ENCODE measurements around the gene BCAS1. TPM values are rescaled to one million over a fixed set of nuclear protein-coding genes. Genes with fewer than 3 reads are reported as not detected.

BCAS1 gene
- polyA plus RNA-seq, 3 donors from 2014 or later, result 0.56 to 0.57 TPM; not detected in 1

DNA sequence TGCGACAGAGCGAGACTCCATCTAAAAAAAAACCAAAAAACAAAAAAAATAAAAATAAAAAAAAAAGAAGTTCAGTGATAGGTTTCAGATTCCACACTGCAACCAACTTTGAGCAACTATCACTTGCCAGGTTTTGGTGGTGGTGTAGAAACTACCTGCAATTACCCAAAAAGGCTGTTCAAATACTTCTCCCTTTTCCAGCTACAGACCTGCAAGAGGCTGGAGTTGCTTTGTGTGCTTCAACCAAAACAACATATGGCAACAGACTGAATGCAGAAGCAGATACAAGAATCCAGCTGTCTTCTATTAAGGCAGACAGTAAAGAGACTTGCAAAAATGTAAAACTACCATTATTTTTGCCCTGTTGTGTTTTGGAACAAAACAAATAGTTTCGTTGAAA is 9.3 kb upstream of the BCAS1 start:
- Mint-ChIP-seq H3K36me3 (peaks cover 0 to 16% (median 0%) of the 10 kb centered on the region in 3 donors), H3K9me3 (peaks cover 0 to 1% (median 0%) of the 10 kb centered on the region in 6 donors), H3K4me1 (peaks cover 58 to 75% of the 10 kb centered on the region in 2 donors), H3K27me3 (ENCODE audit: low read depth in 3 of 3) (peaks cover 0 to 4% (median 2%) of the 10 kb centered on the region in 3 donors), H3K27ac (peak overlapping the region in 2 of 6 donors; percentile 59 to 71), H3K4me3 (peak overlapping the region in 4 of 5 donors; percentile 42 to 58 (median 55))
- no peak for DNase-seq

DNA sequence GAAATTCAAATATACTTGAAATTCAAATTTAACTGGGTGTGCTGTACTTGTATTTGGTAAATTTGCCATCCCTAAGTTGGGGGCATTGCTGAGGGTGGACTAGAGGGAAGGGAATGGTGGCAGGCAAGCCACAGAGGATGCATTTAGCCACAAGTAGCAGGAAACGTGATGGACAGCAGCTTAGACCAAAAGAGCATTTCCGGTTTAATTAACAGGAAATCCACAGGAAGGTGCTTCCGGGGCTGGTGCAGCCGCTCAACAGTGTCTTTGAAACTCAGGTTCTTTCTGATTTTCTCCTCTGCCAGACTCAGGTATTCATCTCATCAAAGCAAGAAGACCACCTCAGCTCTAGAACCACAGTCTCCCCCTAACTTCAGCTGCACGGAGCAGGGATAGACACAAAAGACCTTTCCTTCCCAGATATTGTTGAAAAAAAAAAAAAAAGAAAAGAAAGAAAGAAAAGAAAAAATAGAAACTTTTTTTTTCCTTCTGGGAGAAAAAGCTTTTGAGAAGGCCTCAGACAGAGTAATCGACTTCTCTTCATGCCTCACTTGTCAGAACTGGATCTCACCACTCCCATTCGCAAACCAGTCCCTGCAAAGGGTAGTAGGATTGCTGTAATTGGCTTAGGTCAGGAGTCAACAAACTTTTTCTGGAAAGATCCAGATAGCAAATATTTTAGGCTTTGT is 8.0 kb upstream of the BCAS1 start:
- Mint-ChIP-seq H3K36me3 (peaks cover 0 to 9% (median 0%) of the 10 kb centered on the region in 3 donors), H3K27me3 (ENCODE audit: low read depth in 3 of 3) (peaks cover 0 to 2% (median 2%) of the 10 kb centered on the region in 3 donors), H3K4me1 (peaks cover 58 to 76% of the 10 kb centered on the region in 2 donors), H3K27ac (peak overlapping the region; percentile 67 to 91 (median 90)), H3K9me3 (no peaks in the 10 kb centered on the region), H3K4me3 (peak overlapping the region; percentile 74 to 91 (median 78))
- DNase-seq, result peak; percentile 42 to 54 (median 50)

DNA sequence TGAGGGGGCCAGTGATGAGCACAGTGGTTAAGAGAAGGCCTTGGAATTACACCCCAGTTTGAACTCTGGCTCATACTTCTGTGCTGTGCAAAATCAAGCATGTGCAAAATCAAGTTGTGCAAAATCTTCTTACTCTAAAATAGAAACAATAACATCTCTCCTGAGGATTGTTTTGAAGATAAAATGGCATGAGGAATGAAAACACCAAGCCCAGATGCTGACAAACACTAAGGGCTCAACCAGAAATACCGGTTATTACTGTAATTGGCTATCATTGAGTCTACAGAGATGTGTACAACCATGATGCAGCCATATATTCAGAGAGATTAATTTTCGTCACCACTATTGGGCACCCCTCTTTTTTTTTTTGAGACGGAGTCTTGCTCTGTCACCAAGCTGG is 5.9 kb upstream of the BCAS1 start:
- peaks cover 53 to 62% of the 10 kb centered on the region in 2 donors for H3K4me1 Mint-ChIP-seq
- H3K36me3 Mint-ChIP-seq, result peaks cover 0 to 6% (median 0%) of the 10 kb centered on the region in 3 donors
- H3K9me3 Mint-ChIP-seq, result no peaks in the 10 kb centered on the region
- H3K4me3 Mint-ChIP-seq, result no peak overlapping the region
- peaks cover 0 to 2% (median 2%) of the 10 kb centered on the region in 3 donors for H3K27me3 Mint-ChIP-seq (ENCODE audit: low read depth in 3 of 3)
- peak overlapping the region in 1 of 6 donors; percentile 8 for H3K27ac Mint-ChIP-seq
- DNase-seq, result no peak

DNA sequence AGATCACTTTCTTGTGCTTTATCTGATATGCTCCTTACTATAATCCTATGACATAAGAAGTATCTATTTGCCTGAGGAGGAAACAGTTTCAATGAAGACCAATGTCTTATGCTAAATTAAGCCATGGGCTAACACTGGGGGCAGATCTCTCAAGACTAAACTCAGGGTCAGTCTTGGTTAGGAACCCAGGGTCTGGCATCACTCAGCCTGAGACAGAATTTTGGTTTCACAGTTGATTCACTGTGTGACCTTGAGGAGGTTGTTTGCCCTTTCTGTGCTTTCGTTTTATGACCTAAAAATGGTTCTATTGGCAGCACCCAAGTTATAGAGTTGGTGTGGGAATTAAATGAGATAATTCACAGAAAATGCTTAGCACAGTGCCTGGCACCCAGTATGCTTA is 4.9 kb upstream of the BCAS1 start:
- Mint-ChIP-seq H3K4me3 (peak overlapping the region in 1 of 5 donors; percentile 24), H3K27me3 (ENCODE audit: low read depth in 3 of 3) (peaks cover 0 to 2% (median 2%) of the 10 kb centered on the region in 3 donors), H3K36me3 (peaks cover 0 to 6% (median 0%) of the 10 kb centered on the region in 3 donors), H3K9me3 (no peaks in the 10 kb centered on the region), H3K27ac (peak overlapping the region in 4 of 6 donors; percentile 13 to 42 (median 36)), H3K4me1 (peaks cover 50 to 56% of the 10 kb centered on the region in 2 donors)
- DNase-seq, result no peak

DNA sequence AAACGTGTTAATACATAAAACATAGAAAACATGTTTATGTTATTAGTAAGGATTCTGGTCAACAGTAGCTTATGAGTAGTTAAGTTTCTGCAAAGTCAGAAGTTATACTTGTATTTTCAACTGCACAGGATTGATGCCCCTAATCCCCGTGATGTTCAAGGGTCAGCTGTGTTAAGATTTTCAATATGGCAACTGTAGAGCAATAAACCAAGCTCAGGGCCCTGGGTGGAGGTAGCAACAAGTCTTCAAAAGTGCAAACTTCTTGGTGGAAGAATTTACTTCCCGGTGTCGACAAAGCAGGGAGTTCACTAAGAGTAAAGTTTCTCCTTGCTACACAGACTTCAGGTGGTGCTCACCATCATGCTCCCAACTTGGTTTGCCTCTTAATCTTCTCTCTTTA is 4.1 kb upstream of the BCAS1 start:
- H3K9me3 Mint-ChIP-seq, result no peaks in the 10 kb centered on the region
- peaks cover 0 to 6% (median 0%) of the 10 kb centered on the region in 3 donors for H3K36me3 Mint-ChIP-seq
- H3K27me3 Mint-ChIP-seq (ENCODE audit: low read depth in 3 of 3), result peaks cover 0 to 2% (median 2%) of the 10 kb centered on the region in 3 donors
- peaks cover 48 to 49% of the 10 kb centered on the region in 2 donors for H3K4me1 Mint-ChIP-seq
- H3K4me3 Mint-ChIP-seq, result no peak overlapping the region
- H3K27ac Mint-ChIP-seq, result no peak overlapping the region
- no peak for DNase-seq

DNA sequence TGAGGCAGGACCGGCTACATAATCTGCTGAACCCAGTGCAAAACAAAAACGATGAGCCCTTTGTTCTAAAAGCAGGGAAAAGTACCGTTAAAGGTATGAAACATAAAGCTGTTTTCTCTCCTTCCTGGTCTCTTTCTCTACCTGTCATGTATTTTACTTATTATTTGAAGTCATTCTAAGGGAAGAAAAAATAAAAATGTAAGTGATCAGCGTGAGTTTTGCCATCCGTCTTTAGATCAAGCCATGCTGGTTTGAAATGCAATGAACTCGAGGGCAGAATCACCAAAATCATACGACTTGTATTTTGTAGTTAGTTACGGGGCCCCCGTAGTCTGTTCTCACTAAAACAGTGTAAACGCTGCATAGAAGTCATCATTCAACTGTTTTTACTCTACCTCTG is 2.9 kb upstream of the BCAS1 start:
- Mint-ChIP-seq H3K27me3 (ENCODE audit: low read depth in 3 of 3) (peaks cover under 1 to 2% (median 1%) of the 10 kb centered on the region in 3 donors), H3K4me3 (no peak overlapping the region), H3K4me1 (peaks cover 37 to 38% of the 10 kb centered on the region in 2 donors), H3K27ac (no peak overlapping the region), H3K9me3 (no peaks in the 10 kb centered on the region), H3K36me3 (peaks cover 0 to 6% (median 0%) of the 10 kb centered on the region in 3 donors)
- DNase-seq, result no peak

DNA sequence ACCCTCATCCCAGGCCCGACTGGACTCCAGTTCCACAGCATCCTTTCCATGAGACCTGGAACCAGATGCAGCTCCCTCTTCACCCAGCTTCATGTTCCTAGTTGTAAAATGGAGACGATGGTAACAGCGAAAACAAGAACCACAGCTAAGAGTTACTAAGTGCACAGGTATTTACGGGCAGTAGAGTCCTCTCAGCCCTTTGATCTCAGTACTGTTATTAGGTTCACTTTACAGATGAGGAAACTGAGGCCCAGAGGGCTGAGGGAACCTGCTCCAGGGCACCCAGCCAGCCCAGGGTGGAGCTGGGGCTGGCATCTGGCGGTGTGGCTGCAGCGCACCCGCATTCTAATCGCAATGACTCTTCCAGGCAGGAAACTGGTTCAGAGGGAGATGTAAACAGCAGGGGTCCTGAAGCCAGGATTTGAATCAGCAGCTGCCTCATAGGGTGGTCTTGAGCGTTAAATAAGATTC is 858 bp downstream of the BCAS1 start:
- Mint-ChIP-seq H3K27me3 (ENCODE audit: low read depth in 3 of 3) (peaks cover 0 to 1% (median 0%) of the 10 kb centered on the region in 3 donors), H3K4me3 (no peak overlapping the region), H3K4me1 (peaks cover 3 to 7% of the 10 kb centered on the region in 2 donors), H3K9me3 (no peaks in the 10 kb centered on the region), H3K36me3 (no peaks in the 10 kb centered on the region), H3K27ac (peak overlapping the region in 1 of 6 donors; percentile 22)
- no peak for DNase-seq

DNA sequence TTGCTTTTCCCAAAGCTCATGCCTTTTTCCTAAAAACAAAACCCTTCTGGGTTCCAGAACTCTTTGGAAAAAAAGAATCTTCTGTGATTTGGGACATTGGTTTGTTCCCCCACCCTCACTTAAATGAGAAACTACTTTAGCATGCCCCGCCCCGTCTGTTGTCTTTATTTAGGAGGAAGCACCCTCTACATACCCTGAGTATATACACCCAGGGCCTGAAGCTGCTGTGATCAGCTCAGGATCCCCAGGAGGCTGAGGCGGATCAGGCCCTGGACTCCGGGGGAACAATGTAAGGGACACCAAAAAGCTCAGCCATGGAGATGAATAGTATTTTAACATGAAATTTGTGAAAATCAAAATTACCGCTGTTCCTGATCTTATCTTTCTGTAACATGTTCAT is 1.4 kb downstream of the BCAS1 start:
- peak overlapping the region in 1 of 6 donors; percentile 22 for H3K27ac Mint-ChIP-seq
- H3K36me3 Mint-ChIP-seq, result no peaks in the 10 kb centered on the region

DNA sequence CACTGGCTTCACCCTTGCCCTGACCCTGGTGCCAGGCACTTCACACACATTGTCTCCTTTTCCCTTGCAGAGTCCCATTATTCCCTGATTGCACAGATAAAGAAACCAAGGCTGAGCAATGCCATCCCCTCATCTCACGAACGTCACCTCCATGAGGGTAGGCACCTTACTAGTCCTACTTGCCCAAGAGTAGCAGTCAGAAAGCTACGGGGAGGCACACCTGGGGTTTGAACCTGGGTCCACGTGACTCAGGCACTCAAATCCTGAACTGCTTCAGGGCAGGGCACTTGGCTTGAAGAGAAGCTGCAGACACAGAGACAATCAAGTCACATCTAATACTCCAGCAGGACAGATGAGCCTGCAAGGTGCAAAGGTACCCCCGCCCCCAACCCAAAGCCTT is 1.9 kb downstream of the BCAS1 start:
- Mint-ChIP-seq H3K27ac (no peak overlapping the region), H3K4me3 (no peak overlapping the region)

More for the DNA sequence above, 1.4 kb downstream of the BCAS1 start:
- Mint-ChIP-seq H3K4me3 (no peak overlapping the region), H3K4me1 (peaks cover 9 to 12% of the 10 kb centered on the region in 2 donors), H3K27me3 (ENCODE audit: low read depth in 3 of 3) (peaks cover 0 to 1% (median 0%) of the 10 kb centered on the region in 3 donors), H3K9me3 (no peaks in the 10 kb centered on the region)
- no peak for DNase-seq

DNA sequence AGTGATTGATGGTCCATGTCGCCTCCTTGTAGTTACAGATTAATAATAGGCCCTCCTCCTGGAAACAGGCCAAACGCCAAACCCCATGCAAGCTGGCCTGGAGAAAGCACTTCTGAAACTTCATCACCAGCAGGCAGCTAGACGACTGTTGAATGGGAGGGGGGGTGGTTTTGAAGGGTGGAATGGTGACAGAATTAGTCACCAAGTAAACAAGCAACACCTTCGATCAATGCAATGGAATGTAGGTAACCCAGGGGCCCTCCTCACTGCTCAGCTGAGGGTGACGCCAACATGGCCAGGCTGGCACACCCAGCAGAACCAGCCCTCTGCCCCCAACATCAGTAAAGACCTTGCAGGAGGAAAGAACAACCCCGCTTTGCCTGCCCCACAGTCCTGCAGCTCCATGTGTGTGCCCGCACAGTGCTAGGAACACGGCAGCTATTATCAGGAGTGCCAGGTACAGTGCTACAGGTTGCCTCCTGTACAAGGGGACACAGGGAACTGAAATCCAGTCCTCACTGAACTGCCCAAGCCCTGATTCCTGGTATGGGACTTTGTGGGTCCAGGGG is 2.7 kb downstream of the BCAS1 start:
- peaks cover 0 to 3% (median 0%) of the 10 kb centered on the region in 3 donors for H3K27me3 Mint-ChIP-seq (ENCODE audit: low read depth in 3 of 3)
- DNase-seq, result no peak
- peaks cover 21 to 25% of the 10 kb centered on the region in 2 donors for H3K4me1 Mint-ChIP-seq
- peak overlapping the region in 1 of 6 donors; percentile 61 for H3K27ac Mint-ChIP-seq
- H3K4me3 Mint-ChIP-seq, result no peak overlapping the region
- H3K9me3 Mint-ChIP-seq, result no peaks in the 10 kb centered on the region
- H3K36me3 Mint-ChIP-seq, result no peaks in the 10 kb centered on the region

More for the DNA sequence above, 1.9 kb downstream of the BCAS1 start:
- H3K27me3 Mint-ChIP-seq (ENCODE audit: low read depth in 3 of 3), result peaks cover 0 to 1% (median 0%) of the 10 kb centered on the region in 3 donors
- H3K4me1 Mint-ChIP-seq, result peaks cover 13 to 17% of the 10 kb centered on the region in 2 donors
- no peaks in the 10 kb centered on the region for H3K36me3 Mint-ChIP-seq
- DNase-seq, result no peak
- H3K9me3 Mint-ChIP-seq, result no peaks in the 10 kb centered on the region

DNA sequence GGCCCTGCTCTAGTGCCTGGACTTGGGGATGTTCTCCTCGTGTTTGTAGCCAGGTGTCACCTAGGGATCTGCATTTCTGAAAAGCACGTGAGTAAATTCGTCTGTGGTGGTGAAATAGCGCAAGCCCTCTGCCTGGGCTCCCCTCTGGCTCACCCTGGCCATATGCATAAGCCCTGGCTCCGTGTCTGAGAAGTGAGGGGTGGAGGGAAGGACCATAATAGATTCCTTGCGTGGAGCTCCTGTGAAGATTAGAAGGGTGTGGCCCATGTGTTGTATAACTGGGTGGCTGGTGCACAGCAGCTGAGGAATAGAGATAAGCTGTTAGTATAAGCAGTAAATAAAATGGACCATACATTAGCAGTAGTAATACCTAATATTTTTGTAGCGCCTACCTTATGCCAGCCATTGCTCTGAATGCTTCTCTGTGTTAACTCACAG is 4.8 kb downstream of the BCAS1 start:
- Mint-ChIP-seq H3K4me1 (peaks cover 25% of the 10 kb centered on the region in 2 donors), H3K4me3 (no peak overlapping the region), H3K27ac (no peak overlapping the region), H3K36me3 (no peaks in the 10 kb centered on the region), H3K9me3 (no peaks in the 10 kb centered on the region), H3K27me3 (ENCODE audit: low read depth in 3 of 3) (peaks cover 0 to 3% (median 0%) of the 10 kb centered on the region in 3 donors)
- DNase-seq, result no peak

DNA sequence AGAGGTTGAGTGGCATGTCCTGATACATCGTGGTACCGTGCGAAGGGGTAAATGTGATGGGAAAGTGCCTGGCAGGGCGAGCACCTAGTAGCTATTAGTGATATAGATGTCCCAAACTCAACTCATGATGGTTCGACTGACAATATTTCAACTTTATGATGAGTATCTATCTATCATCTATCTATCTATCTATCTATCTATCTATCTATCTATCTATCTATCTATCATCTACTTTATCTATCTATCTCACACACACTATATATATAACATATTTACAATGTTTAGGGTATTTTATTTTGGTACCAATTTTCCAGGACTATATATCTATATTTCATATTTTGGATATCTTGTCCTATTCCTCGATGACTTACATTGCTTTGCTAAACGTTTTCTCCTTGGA is 5.5 kb downstream of the BCAS1 start:
- peak overlapping the region in 1 of 5 donors; percentile 84 for H3K4me3 Mint-ChIP-seq
- H3K4me1 Mint-ChIP-seq, result peaks cover 23 to 25% of the 10 kb centered on the region in 2 donors
- DNase-seq, result no peak
- no peaks in the 10 kb centered on the region for H3K9me3 Mint-ChIP-seq
- H3K27me3 Mint-ChIP-seq (ENCODE audit: low read depth in 3 of 3), result peaks cover 0 to 3% (median 0%) of the 10 kb centered on the region in 3 donors
- H3K27ac Mint-ChIP-seq, result peak overlapping the region in 4 of 6 donors; percentile 51 to 75 (median 64)
- no peaks in the 10 kb centered on the region for H3K36me3 Mint-ChIP-seq

DNA sequence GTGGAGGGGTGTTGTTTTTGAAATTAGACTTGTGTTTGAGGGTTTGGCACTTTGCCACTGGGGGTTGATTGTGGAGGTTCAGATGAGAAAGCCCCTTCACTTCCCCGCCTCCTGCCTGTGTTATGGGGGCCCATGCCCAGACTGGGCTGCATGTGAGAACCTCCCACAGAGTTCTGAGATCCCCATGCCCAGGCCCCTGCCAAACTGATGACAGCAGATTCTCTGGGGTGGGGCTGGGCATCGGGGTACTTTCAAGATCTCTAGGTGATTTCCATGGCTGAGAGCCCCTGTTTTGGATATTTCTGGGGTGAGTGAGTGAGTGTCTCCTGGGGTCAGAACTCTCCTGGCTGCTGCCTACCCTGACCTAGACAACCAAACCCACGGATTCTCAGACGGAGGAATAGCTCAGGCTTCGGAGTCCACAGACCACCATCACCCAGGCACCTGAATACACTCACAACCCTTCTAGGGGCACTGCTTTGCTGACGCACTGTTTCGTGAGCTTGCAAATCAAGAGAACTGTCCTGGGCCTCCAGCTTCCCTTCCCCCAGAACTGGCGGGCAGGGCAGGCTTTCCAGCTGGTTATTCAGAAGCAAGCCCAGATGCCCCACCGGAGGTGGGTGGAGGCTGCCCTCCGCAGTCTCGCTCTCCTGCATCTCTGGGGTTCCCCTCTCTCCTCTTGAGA is 6.3 kb downstream of the BCAS1 start:
- DNase-seq, result peak; percentile 42 to 64 (median 46)
- Mint-ChIP-seq H3K27me3 (ENCODE audit: low read depth in 3 of 3) (peaks cover 0 to 3% (median 0%) of the 10 kb centered on the region in 3 donors), H3K9me3 (no peaks in the 10 kb centered on the region), H3K4me1 (peaks cover 23 to 25% of the 10 kb centered on the region in 2 donors), H3K27ac (peak overlapping the region; percentile 51 to 85 (median 74)), H3K36me3 (no peaks in the 10 kb centered on the region), H3K4me3 (peak overlapping the region; percentile 56 to 84 (median 65))
